ENCODE results near the gene DPM2.

Gene DPM2

DNA sequence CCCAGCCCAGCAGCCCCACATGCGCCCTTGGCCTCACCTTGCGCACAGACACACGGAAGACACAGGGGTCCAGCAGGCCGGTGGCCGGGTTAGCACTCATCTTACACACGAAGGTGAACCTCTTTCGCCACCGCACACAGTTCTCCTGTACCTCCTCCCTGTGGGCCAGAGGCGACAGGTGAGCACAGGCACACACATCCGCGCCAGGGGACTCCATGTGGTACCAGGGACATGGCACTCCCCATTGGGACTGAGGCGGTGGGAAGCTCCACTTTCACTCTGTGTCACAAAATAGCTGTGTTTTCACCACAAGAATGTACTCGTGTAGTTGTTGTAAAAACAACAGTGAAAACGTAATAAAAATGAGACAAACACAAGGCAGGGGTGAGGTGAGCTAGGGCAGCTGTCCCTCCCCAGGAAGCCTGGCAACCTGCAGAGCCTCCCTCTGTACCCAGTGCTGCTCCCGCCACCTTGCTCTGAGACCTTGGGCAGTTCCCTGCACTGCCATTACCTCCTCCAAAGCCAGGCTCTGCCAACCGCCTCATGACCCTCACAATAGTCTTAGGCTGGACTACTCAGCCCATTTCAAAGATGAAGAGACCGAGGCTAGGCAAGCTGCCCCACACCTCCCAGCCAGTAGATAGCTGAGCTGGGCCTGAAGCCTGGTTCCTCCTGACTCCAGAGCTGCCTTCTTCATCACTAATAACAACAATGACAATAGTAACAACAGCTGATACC lies 16.3 kb upstream of the DPM2 start:
- no peaks in the 10 kb centered on the region for H3K9me3 ChIP-seq (ENCODE audit: control insufficient read depth, insufficient read depth, low read length)
- H3K36me3 ChIP-seq (ENCODE audit: insufficient read depth, low read length): no peaks in the 10 kb centered on the region
- no peak overlapping the region for H3K9ac ChIP-seq (ENCODE audit: low read depth, low read length)
- H3K4me1 ChIP-seq (ENCODE audit: insufficient read depth, low read length): peaks cover 11% of the 10 kb centered on the region

DNA sequence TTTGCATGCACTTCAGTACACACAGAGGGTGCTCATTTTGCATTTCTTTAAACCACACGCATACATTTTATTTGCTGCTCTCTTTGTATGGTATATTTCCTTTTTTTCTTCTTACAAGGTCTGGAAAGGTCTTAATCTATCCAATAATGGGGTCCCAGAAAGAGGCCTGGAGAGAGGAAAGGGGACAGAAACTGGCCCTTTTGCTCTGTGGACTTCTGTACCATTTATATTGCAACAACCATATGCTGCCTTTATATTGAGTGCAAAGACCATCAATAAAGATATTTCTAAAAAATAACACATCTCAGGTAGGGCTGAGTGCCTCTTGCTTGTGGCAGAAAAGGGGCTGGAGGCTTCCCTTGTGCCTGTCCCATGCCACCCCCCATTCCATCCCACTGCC lies 15.5 kb upstream of the DPM2 start:
- Histone ChIP-seq H3K4me1 (ENCODE audit: insufficient read depth, low read length) (peaks cover 11% of the 10 kb centered on the region), H3K36me3 (ENCODE audit: insufficient read depth, low read length) (no peaks in the 10 kb centered on the region), H3K9me3 (ENCODE audit: control insufficient read depth, insufficient read depth, low read length) (no peaks in the 10 kb centered on the region), H3K9ac (ENCODE audit: low read depth, low read length) (no peak overlapping the region)

DNA sequence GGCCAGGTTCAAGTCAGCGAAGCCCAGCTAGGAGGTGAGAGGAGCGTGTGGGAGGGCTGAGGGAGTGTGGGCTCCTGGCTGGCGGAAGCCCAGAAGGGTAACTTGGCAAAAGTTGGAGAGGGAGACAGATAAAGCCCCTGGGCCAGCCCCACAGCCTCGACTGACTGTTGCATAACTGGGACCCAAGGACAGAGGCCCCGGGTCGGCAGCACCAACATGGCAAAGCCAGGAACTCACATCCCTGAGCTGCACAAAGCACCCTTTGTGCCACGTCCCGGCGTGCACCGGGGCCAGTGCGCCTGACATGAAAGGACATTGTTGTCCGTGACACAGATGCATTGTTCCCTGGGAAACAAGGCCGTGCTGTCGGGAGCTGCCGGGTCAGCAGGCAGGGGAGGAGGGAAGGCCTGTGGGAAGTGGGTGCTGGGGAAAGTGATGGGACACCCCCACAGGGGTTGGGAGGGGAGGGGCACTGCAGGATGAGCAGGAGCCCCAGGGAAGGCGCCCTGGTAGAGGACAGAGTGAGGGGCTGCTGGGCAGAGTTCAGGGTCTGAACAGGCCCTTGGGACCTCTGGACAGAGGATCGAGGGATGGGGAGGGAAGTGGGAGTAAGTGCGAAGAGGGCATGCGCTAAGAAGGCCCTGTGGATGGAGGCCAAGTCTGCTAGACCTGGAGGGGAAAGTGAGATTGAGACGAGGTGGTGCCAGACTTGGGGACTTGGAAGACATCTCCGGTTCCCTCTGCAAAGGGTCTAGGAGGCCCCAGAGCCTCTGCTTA lies 13.0 kb upstream of the DPM2 start:
- H3K36me3 ChIP-seq (ENCODE audit: insufficient read depth, low read length): 0 out of 2 replicates have a peak, but pooled peaks cover 3% of the 10 kb centered on the region
- no peaks in the 10 kb centered on the region for H3K9me3 ChIP-seq (ENCODE audit: control insufficient read depth, insufficient read depth, low read length)
- peaks cover 6% of the 10 kb centered on the region; the same call in 1 of the 2 replicates for H3K4me1 ChIP-seq (ENCODE audit: insufficient read depth, low read length)
- no peak overlapping the region for H3K9ac ChIP-seq (ENCODE audit: low read depth, low read length)

DNA sequence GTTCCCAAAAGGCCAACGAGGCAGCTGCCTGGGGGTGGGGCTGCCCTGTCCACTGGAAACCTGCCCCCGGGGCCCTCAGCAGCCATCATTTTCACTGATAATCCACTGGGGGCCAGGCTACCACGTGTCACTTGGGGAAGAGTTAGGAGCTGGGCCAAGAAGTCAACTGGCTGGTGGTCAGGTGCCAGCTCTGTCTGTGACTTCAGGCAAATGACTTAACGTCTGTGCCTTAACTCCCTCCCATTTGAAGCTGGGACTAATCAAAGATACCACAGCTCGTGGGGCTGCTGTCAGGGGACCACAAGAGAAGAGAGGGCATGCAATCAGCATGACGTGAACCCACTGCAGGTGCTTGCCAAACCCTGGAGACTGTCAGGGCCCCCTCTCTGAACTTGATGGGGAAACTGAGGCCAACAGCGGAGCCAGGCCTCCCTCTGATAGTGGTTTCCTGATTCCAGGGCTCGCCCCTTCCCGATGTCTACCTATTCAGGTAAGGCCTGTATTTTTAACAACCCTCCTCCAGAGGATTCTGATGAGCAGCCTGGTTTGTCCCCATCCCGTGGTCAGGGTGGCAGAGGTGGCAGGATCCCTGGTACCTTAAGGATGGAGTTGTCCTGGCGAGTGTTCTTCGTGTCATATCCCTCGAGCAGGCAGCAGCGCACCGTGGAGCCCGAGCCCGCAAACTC lies 12.3 kb upstream of the DPM2 start:
- Histone ChIP-seq H3K36me3 (ENCODE audit: insufficient read depth, low read length) (0 out of 2 replicates have a peak, but pooled peaks cover 3% of the 10 kb centered on the region), H3K9ac (ENCODE audit: low read depth, low read length) (no peak overlapping the region), H3K4me1 (ENCODE audit: insufficient read depth, low read length) (0 out of 2 replicates have a peak, but pooled peaks cover under 1% of the 10 kb centered on the region), H3K9me3 (ENCODE audit: control insufficient read depth, insufficient read depth, low read length) (no peaks in the 10 kb centered on the region)

DNA sequence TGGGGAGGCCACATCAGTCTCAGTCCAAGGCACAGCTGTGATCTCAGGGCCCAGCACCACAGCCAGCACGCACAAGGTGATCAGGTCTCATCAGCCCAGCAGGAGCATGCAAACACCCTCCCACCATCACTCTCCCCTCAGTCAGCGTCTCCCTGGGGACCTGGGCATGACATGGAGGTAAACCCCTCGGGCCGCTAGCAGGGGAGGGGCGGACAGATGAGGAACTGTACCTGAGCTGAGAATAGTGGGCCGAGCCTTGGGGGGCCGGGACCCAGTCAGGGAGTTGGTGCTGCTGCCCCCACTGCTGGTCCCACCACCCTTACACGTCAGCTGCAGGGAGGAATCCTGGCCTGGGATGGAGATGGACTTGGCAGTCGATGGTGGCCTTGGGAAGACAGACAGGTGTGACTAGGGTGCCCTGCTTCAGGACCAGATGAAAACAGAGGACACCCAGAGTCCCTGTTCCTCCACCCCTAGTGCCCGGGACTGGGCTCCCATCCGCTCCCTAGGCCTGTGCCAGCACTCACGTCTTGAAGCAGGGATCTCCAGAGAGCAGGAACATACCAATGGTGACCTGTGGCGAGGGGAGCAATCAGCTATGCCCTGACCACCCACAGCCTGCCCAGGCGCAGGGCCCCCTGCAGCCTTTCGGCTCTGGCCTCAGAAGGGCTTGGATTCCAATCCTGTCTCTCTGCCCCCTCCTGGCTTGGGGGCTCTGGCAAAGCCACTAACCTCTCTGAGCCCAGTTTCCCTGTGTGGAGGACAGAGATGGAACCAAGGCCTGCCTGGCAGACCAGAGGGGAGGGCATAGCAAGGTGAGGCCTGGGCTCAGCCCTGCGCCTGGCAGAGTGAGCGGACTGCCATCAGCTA lies 10.4 kb upstream of the DPM2 start:
- Histone ChIP-seq H3K4me1 (ENCODE audit: insufficient read depth, low read length) (0 out of 2 replicates have a peak, but pooled peaks cover 3% of the 10 kb centered on the region), H3K9ac (ENCODE audit: low read depth, low read length) (no peak overlapping the region), H3K9me3 (ENCODE audit: control insufficient read depth, insufficient read depth, low read length) (no peaks in the 10 kb centered on the region), H3K36me3 (ENCODE audit: insufficient read depth, low read length) (0 out of 2 replicates have a peak, but pooled peaks cover 3% of the 10 kb centered on the region)

DNA sequence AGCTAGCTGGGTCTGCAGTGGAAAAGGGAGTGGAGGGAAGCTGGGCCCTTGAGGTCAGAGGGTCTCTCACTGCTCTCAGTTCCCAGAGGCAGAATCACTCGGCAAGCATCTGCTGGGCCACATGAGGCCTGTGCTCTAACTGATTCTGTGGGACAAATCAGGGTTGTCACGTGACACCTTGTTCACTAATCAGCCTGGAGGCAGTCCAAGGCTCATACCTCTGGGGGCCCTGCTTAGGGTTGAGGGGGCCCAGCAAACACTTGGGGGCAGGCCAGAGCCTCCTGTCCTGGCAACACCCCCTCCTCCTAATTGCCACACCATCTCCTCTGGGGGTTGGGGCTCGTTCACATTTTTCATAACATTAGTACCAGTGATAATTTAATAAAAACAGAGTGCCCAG lies 9.1 kb upstream of the DPM2 start:
- Histone ChIP-seq H3K9ac (ENCODE audit: low read depth, low read length) (no peak overlapping the region), H3K9me3 (ENCODE audit: control insufficient read depth, insufficient read depth, low read length) (no peaks in the 10 kb centered on the region), H3K36me3 (ENCODE audit: insufficient read depth, low read length) (0 out of 2 replicates have a peak, but pooled peaks cover 5% of the 10 kb centered on the region), H3K4me1 (ENCODE audit: insufficient read depth, low read length) (0 out of 2 replicates have a peak, but pooled peaks cover 3% of the 10 kb centered on the region)

DNA sequence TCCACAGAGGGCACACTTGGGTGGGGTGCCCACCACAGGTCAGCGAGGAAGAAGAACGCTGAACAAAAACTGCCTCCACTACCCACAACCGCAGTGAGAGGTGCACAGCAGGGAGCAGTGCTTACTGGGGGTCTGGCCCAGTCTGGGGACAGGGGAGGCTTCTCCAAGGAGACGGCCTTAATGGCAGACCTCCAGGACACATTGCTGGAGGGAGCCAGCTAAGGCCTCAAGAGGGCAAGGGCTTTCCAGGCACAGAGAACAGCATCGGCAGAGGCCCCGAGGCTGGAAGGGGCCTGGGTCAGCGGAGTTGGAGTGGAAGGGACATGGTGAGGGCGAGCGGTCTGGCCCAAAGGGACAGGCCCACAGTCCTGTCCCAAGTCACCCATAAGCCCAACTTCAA lies 8.3 kb upstream of the DPM2 start:
- Histone ChIP-seq H3K9me3 (ENCODE audit: control insufficient read depth, insufficient read depth, low read length) (no peaks in the 10 kb centered on the region), H3K9ac (ENCODE audit: low read depth, low read length) (no peak overlapping the region), H3K36me3 (ENCODE audit: insufficient read depth, low read length) (0 out of 2 replicates have a peak, but pooled peaks cover 5% of the 10 kb centered on the region), H3K4me1 (ENCODE audit: insufficient read depth, low read length) (0 out of 2 replicates have a peak, but pooled peaks cover 3% of the 10 kb centered on the region)

DNA sequence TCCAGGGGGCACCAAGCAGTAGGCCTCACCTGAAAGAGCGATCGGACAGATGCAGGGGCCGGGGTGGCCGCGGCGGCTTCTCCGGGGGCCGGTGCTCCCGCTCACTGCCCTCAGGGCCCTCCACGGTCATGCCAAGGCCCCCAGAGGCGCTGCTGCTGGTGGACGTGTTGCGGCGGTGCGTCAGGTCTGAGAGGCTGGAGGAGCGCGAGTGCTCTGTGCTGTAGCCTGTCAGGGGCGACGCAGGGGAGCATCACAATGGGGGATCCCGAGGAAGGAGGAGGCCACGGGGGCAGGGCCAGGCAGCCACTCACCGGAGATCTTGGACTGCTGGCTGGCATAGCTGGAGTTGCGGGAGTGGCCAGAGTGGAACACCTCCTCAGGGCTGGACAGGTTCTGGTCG lies 7.7 kb upstream of the DPM2 start:
- Histone ChIP-seq H3K4me1 (ENCODE audit: insufficient read depth, low read length) (0 out of 2 replicates have a peak, but pooled peaks cover 3% of the 10 kb centered on the region), H3K9ac (ENCODE audit: low read depth, low read length) (no peak overlapping the region), H3K9me3 (ENCODE audit: control insufficient read depth, insufficient read depth, low read length) (no peaks in the 10 kb centered on the region), H3K36me3 (ENCODE audit: insufficient read depth, low read length) (0 out of 2 replicates have a peak, but pooled peaks cover 5% of the 10 kb centered on the region)

DNA sequence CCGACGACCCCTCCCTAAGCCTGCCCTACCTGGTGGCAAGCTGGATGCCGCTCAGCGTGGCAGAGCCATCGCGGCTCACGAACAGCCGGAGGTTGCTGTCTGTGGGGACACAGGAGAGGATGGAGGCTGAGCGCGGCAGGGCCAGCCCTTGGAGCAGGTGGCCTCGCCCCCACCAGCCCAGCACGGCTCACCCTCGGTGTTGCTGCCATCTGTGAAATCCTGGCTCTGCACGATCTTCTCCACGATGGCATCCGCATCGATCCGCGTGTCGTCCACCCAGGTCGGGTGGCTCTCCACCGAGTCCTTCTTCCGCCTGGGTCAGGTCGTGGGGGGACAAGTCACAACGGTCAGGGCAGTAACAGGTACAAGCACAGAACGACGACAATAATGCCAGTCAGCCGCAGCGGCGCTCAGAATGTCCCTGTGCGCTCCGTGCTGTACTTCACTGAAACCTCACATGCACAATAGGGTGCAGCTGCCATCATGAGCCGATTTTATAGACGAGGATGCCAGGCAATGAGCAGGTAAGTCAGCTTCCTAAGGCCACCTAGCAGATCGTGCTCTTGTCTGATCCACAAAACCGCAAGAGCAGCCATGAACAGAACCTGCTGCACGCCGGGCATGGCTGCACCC lies 7.0 kb upstream of the DPM2 start:
- no peak overlapping the region for H3K9ac ChIP-seq (ENCODE audit: low read depth, low read length)
- H3K4me1 ChIP-seq (ENCODE audit: insufficient read depth, low read length): 0 out of 2 replicates have a peak, but pooled peaks cover 3% of the 10 kb centered on the region
- H3K36me3 ChIP-seq (ENCODE audit: insufficient read depth, low read length): 0 out of 2 replicates have a peak, but pooled peaks cover 5% of the 10 kb centered on the region
- no peaks in the 10 kb centered on the region for H3K9me3 ChIP-seq (ENCODE audit: control insufficient read depth, insufficient read depth, low read length)

DNA sequence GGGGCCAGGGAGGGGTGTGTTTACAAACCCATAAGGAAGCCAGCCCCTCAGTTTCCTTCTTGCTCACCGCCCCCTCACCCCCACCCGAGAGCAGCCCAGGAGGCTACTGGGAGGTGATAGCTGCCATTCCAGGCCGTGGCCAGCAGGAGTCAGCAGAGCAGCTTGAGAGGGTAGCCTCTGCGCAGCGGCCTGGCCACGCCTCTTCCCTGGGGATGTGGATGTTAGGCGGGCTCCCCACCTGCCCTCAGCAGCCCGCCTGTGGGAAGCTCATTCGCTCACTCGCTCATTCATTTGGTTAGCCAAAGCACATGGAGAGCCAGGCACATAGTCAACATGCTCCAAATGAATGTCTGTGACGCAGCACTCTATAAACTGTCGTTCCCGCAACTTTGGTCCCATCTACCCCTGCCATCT lies 6.1 kb upstream of the DPM2 start:
- Histone ChIP-seq H3K9ac (ENCODE audit: low read depth, low read length) (no peak overlapping the region), H3K9me3 (ENCODE audit: control insufficient read depth, insufficient read depth, low read length) (no peaks in the 10 kb centered on the region), H3K36me3 (ENCODE audit: insufficient read depth, low read length) (0 out of 2 replicates have a peak, but pooled peaks cover 5% of the 10 kb centered on the region), H3K4me1 (ENCODE audit: insufficient read depth, low read length) (0 out of 2 replicates have a peak, but pooled peaks cover 3% of the 10 kb centered on the region)

DNA sequence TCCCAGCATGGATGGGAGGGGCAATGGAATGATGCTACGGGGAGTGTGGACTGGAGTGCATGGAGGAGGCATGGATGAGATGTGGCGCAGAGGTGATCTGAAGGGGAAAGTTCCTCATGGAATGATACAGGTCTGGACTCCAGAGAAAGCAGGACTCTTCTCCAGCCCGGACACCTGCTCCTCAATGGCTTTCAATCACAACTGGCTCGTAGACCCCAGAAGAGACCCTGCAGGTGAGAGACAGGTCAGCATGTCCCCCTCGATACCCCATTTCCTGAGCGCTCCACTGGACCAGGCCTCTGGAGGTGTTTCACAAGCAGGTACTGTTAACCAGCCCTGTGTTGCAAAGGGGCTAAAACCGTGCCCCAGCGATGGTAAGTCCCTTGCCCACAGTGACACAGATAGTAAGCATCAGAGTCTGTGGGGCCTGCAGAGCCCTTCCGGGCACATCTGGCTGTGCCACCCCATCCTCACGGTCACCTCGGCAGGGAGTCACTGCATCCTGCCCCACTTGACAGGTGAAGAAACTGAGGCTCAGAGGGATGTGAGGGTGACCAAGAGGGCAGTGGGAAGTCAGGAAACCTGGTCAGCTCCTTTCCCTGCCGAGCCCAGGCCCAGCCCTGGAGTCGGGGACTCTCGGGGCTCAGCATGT lies 5.5 kb upstream of the DPM2 start:
- H3K36me3 ChIP-seq (ENCODE audit: insufficient read depth, low read length): 0 out of 2 replicates have a peak, but pooled peaks cover 5% of the 10 kb centered on the region
- no peaks in the 10 kb centered on the region for H3K9me3 ChIP-seq (ENCODE audit: control insufficient read depth, insufficient read depth, low read length)
- 0 out of 2 replicates have a peak, but pooled peaks cover 3% of the 10 kb centered on the region for H3K4me1 ChIP-seq (ENCODE audit: insufficient read depth, low read length)
- no peak overlapping the region for H3K9ac ChIP-seq (ENCODE audit: low read depth, low read length)

DNA sequence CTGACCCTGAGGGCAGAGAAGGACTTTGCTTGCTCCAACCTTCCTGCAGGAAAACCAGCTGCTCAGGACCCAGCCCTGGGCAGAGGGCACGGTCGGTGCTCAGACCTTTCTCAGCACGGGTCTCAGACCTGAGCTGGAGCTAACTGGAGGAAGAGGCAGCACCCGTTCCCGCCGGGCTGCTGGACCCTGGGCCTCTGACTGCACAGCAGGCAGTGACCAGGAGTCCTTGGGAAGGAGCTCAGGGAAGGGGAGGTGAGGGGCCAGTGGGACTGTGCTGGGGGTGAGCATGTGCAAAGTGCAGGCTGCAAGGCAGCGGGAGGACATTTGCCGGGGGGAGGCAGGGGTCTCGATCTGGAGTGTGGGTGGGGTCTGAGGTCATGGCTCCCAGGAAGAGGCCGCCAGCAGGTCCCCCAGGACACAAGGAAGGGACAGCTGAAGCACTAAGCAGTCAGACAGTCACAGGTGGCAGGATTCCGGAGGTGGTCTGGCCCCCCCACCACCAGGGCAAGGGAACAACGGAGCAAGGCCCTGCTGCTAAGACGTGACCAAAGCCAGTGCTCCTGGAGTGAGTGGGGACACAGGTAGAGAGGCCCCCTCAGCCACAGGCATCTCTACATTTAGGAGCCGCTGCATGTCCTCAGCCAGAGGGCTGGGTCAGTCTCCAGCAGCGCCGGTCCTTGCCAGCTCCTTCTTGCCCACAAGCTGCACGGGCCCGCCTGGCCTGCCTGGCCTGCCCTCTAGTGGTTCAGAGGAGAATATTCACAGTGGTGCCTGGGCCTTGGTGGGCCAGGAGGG lies 4.8 kb upstream of the DPM2 start:
- Histone ChIP-seq H3K9ac (ENCODE audit: low read depth, low read length) (no peak overlapping the region), H3K9me3 (ENCODE audit: control insufficient read depth, insufficient read depth, low read length) (no peaks in the 10 kb centered on the region), H3K4me1 (ENCODE audit: insufficient read depth, low read length) (0 out of 2 replicates have a peak, but pooled peaks cover 3% of the 10 kb centered on the region), H3K36me3 (ENCODE audit: insufficient read depth, low read length) (0 out of 2 replicates have a peak, but pooled peaks cover 3% of the 10 kb centered on the region)

Data from ES-I3 (cell line).